Measurements from ENCODE around the gene NXPH3.

NXPH3 gene

DNA sequence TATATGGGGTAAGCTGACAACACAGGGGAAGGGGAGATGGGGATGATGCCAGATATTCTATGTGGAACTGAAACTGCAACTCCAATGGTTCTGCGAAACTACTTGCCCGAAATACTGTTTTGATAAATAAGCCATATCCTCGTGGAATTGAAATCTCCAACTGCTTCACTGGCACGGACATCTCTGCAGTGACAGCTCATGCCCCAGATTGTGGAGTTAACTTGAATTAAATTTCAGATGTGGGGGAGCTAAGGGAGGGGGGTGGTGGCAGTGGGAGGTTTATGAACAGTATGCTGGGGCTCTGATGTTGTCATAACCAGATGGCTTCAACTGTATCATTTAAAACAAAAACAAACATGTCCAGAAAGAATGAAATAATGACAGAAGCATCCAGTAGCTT, 21.8 kb downstream of the NXPH3 start:
- Histone ChIP-seq H3K27ac (ENCODE audit: low read depth, low read length) (no peak overlapping the region), H3K27me3 (ENCODE audit: control insufficient read depth, insufficient read depth, low read length) (no peaks in the 10 kb centered on the region), H3K4me3 (ENCODE audit: low read depth, low read length) (no peak overlapping the region), H3K9me3 (ENCODE audit: control insufficient read depth, insufficient read depth, low read length) (no peaks in the 10 kb centered on the region), H3K9ac (ENCODE audit: low read depth, low read length) (no peak overlapping the region), H3K36me3 (ENCODE audit: control insufficient read depth, insufficient read depth, low read length) (peaks cover 51% of the 10 kb centered on the region), H3K4me1 (ENCODE audit: control insufficient read depth, insufficient read depth, low read length) (0 out of 2 replicates have a peak, but pooled peaks cover 2% of the 10 kb centered on the region)

- Histone ChIP-seq H3K27ac (ENCODE audit: low read depth, low read length) (no peak overlapping the region), H3K4me1 (ENCODE audit: control insufficient read depth, insufficient read depth, low read length) (no peaks in the 10 kb centered on the region), H3K36me3 (ENCODE audit: control insufficient read depth, insufficient read depth, low read length) (peaks cover 54% of the 10 kb centered on the region)
These were observed 22.4 kb downstream of the NXPH3 start for GRCh38 chr17:49597928-49598655.

DNA sequence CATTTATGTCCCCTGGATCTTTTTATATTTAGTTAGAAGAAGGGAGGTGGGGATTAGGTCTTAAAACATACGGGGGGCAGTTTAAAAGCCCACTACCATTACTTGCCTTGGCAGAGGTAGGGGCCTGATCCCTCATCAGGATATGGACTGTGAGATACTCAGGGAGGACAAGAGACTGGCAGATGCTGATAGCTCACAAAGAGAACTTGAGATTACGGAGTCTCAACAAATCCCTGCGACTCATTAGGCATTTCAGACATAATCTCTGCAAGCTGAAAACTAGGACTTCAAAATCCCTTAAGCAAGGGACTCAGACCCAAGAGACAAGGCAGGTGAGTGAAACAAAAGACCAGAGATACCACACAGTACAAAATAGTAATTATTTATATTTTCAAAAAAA, 23.2 kb downstream of the NXPH3 start:
- Histone ChIP-seq H3K9ac (ENCODE audit: low read depth, low read length) (no peak overlapping the region), H3K4me1 (ENCODE audit: control insufficient read depth, insufficient read depth, low read length) (no peaks in the 10 kb centered on the region), H3K9me3 (ENCODE audit: control insufficient read depth, insufficient read depth, low read length) (no peaks in the 10 kb centered on the region), H3K4me3 (ENCODE audit: low read depth, low read length) (no peak overlapping the region), H3K27ac (ENCODE audit: low read depth, low read length) (no peak overlapping the region), H3K36me3 (ENCODE audit: control insufficient read depth, insufficient read depth, low read length) (peaks cover 62% of the 10 kb centered on the region), H3K27me3 (ENCODE audit: control insufficient read depth, insufficient read depth, low read length) (no peaks in the 10 kb centered on the region)

More at GRCh38 chr17:49597928-49598655, 22.4 kb downstream of the NXPH3 start:
- H3K9me3 ChIP-seq (ENCODE audit: control insufficient read depth, insufficient read depth, low read length): no peaks in the 10 kb centered on the region
- no peak overlapping the region for H3K9ac ChIP-seq (ENCODE audit: low read depth, low read length)
- H3K27me3 ChIP-seq (ENCODE audit: control insufficient read depth, insufficient read depth, low read length): no peaks in the 10 kb centered on the region
- H3K4me3 ChIP-seq (ENCODE audit: low read depth, low read length): no peak overlapping the region

DNA sequence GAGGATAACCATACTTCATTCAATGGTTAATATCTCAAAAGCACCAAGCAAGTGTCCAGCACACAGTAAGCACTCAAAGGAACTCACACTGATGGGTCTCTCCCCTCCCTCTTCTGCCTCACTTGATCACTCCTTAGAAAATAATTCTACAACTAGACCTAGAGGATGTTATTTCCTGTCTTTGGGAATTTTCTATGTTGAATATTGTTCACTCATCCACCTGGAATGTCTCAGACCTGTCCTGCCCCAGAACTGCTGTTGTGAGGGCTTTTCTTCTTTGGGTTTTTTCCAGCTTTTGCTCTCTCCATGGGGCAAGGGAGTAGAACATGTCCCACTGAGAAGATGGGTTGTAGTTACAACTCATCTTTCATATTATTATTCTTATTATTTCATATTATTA, 25.3 kb downstream of the NXPH3 start:
- Histone ChIP-seq H3K27ac (ENCODE audit: low read depth, low read length) (no peak overlapping the region), H3K9ac (ENCODE audit: low read depth, low read length) (no peak overlapping the region), H3K27me3 (ENCODE audit: control insufficient read depth, insufficient read depth, low read length) (no peaks in the 10 kb centered on the region), H3K9me3 (ENCODE audit: control insufficient read depth, insufficient read depth, low read length) (no peaks in the 10 kb centered on the region), H3K4me3 (ENCODE audit: low read depth, low read length) (no peak overlapping the region), H3K36me3 (ENCODE audit: control insufficient read depth, insufficient read depth, low read length) (peaks cover 70% of the 10 kb centered on the region), H3K4me1 (ENCODE audit: control insufficient read depth, insufficient read depth, low read length) (no peaks in the 10 kb centered on the region)

GRCh38 chr17:49602783-49603182, 27.1 kb downstream of the NXPH3 start:
- peak overlapping the region; percentile 24 for H3K27ac ChIP-seq (ENCODE audit: low read depth, low read length)

GRCh38 chr17:49603238-49603637, 27.6 kb downstream of the NXPH3 start:
- Histone ChIP-seq H3K9ac (ENCODE audit: low read depth, low read length) (no peak overlapping the region), H3K27me3 (ENCODE audit: control insufficient read depth, insufficient read depth, low read length) (no peaks in the 10 kb centered on the region), H3K27ac (ENCODE audit: low read depth, low read length) (no peak overlapping the region), H3K4me1 (ENCODE audit: control insufficient read depth, insufficient read depth, low read length) (no peaks in the 10 kb centered on the region), H3K36me3 (ENCODE audit: control insufficient read depth, insufficient read depth, low read length) (peaks cover 70% of the 10 kb centered on the region), H3K4me3 (ENCODE audit: low read depth, low read length) (no peak overlapping the region), H3K9me3 (ENCODE audit: control insufficient read depth, insufficient read depth, low read length) (no peaks in the 10 kb centered on the region)

More at GRCh38 chr17:49602783-49603182, 27.1 kb downstream of the NXPH3 start:
- H3K36me3 ChIP-seq (ENCODE audit: control insufficient read depth, insufficient read depth, low read length): peaks cover 70% of the 10 kb centered on the region
- H3K4me3 ChIP-seq (ENCODE audit: low read depth, low read length): no peak overlapping the region
- no peaks in the 10 kb centered on the region for H3K27me3 ChIP-seq (ENCODE audit: control insufficient read depth, insufficient read depth, low read length)
- no peaks in the 10 kb centered on the region for H3K4me1 ChIP-seq (ENCODE audit: control insufficient read depth, insufficient read depth, low read length)
- H3K9me3 ChIP-seq (ENCODE audit: control insufficient read depth, insufficient read depth, low read length): no peaks in the 10 kb centered on the region
- no peak overlapping the region for H3K9ac ChIP-seq (ENCODE audit: low read depth, low read length)

DNA sequence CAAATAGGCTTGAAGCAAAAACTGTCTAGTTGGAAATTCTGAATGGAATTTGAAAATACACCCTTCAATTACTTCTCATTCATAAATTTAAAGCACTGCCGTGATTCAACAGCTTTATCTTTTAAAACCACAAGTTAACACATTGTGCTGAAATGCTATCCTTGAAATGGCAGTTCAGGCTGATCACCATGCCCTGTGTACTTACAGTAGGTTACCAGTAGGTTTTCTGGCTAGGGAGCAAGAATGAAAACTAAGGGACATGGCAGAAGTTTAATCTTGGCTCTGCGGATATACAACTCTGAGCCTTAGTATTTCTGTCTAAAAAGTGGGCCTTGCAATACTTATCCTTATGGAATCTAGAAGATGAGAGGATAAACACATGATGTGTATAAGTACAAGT, 28.0 kb downstream of the NXPH3 start:
- peaks cover 74% of the 10 kb centered on the region for H3K36me3 ChIP-seq (ENCODE audit: control insufficient read depth, insufficient read depth, low read length)

DNA sequence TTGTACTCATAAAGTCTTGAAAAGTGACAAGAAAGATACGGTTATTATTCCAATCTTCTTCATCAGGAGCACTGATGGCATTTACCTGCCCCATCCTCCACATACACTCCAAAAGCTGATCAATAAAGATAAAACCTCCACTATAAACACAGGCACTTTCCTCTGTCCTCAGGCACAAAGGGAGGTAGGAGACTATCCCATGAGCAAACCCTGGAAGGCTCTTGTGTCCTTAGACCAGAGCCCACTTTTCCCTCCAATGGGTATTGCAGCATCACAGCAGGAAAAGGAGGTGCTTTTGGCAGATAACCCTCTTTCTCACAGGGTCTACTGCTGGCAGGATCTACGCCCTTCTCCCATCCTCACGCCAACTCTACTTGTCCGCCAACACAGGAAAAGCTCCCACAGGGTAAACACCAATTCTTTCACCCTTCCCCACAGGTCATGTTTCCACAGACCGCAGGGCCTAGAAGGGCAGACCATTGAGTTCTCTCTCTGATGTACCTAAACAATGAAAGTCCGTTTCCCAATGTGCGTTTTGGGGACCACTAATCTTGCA, 28.7 kb downstream of the NXPH3 start:
- Histone ChIP-seq H3K9me3 (ENCODE audit: control insufficient read depth, insufficient read depth, low read length) (no peaks in the 10 kb centered on the region), H3K4me3 (ENCODE audit: low read depth, low read length) (no peak overlapping the region), H3K27ac (ENCODE audit: low read depth, low read length) (no peak overlapping the region), H3K27me3 (ENCODE audit: control insufficient read depth, insufficient read depth, low read length) (no peaks in the 10 kb centered on the region), H3K36me3 (ENCODE audit: control insufficient read depth, insufficient read depth, low read length) (peaks cover 77% of the 10 kb centered on the region), H3K9ac (ENCODE audit: low read depth, low read length) (no peak overlapping the region), H3K4me1 (ENCODE audit: control insufficient read depth, insufficient read depth, low read length) (no peaks in the 10 kb centered on the region)

More for the DNA sequence above, 28.0 kb downstream of the NXPH3 start:
- Histone ChIP-seq H3K9me3 (ENCODE audit: control insufficient read depth, insufficient read depth, low read length) (no peaks in the 10 kb centered on the region), H3K9ac (ENCODE audit: low read depth, low read length) (no peak overlapping the region), H3K27me3 (ENCODE audit: control insufficient read depth, insufficient read depth, low read length) (no peaks in the 10 kb centered on the region), H3K27ac (ENCODE audit: low read depth, low read length) (no peak overlapping the region), H3K4me1 (ENCODE audit: control insufficient read depth, insufficient read depth, low read length) (no peaks in the 10 kb centered on the region), H3K4me3 (ENCODE audit: low read depth, low read length) (no peak overlapping the region)

- peaks cover 60% of the 10 kb centered on the region for H3K36me3 ChIP-seq (ENCODE audit: control insufficient read depth, insufficient read depth, low read length)
- H3K27ac ChIP-seq (ENCODE audit: low read depth, low read length): no peak overlapping the region
- no peaks in the 10 kb centered on the region for H3K27me3 ChIP-seq (ENCODE audit: control insufficient read depth, insufficient read depth, low read length)
- no peaks in the 10 kb centered on the region for H3K9me3 ChIP-seq (ENCODE audit: control insufficient read depth, insufficient read depth, low read length)
- no peak overlapping the region for H3K4me3 ChIP-seq (ENCODE audit: low read depth, low read length)
- no peak overlapping the region for H3K9ac ChIP-seq (ENCODE audit: low read depth, low read length)
- no peaks in the 10 kb centered on the region for H3K4me1 ChIP-seq (ENCODE audit: control insufficient read depth, insufficient read depth, low read length)
These were observed 35.4 kb downstream of the NXPH3 start for GRCh38 chr17:49610883-49611584.

DNA sequence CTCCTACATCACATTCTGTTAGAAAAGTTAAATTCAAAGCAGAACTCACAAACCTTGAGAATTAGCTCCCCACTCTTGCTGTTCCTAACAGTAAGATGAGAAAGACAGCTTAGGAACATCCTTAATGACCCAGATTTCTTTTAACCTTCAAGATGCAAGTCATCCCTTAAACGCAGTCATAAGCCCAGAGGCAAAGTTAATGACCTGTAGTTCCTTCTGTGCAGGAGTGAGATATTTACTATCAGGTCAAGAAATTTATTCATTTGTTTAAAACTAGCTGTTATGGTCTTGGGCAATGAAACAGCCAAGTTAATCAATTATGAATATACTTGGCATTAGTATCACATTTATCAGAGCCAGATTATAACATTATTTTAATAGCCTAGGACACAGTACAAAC, 37.1 kb downstream of the NXPH3 start:
- no peaks in the 10 kb centered on the region for H3K4me1 ChIP-seq (ENCODE audit: control insufficient read depth, insufficient read depth, low read length)
- H3K27me3 ChIP-seq (ENCODE audit: control insufficient read depth, insufficient read depth, low read length): no peaks in the 10 kb centered on the region
- H3K4me3 ChIP-seq (ENCODE audit: low read depth, low read length): no peak overlapping the region
- no peak overlapping the region for H3K9ac ChIP-seq (ENCODE audit: low read depth, low read length)
- H3K9me3 ChIP-seq (ENCODE audit: control insufficient read depth, insufficient read depth, low read length): no peaks in the 10 kb centered on the region
- peaks cover 60% of the 10 kb centered on the region for H3K36me3 ChIP-seq (ENCODE audit: control insufficient read depth, insufficient read depth, low read length)
- H3K27ac ChIP-seq (ENCODE audit: low read depth, low read length): no peak overlapping the region

DNA sequence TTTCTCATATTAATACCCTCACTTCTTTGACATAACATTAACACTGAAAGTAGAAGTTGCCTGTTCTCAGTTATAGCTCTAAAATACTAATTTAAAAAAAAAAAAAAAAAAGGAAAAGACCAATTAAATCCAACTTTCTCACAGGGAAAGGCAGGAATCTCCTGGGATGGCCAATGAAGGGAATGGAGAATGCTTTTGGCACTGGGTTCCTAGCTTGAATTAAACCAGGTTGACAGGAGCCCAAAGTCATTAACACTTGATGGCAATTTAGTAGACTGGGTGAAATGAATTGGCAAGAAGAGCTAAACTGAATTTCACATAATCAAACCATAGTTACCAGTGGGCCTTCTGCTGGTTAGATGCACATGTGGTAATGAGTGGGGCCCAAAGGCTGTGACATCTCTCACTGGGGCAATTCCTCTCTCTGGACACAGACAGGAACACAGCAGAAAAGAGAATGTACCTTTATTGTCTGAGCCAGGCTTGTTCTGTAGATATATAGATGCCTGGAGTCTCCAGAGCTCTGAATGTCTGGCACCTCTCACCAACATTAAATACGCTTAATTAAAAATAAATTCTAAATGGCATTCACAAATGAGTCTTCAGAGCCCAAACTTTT, 37.6 kb downstream of the NXPH3 start:
- Histone ChIP-seq H3K27me3 (ENCODE audit: control insufficient read depth, insufficient read depth, low read length) (no peaks in the 10 kb centered on the region), H3K4me1 (ENCODE audit: control insufficient read depth, insufficient read depth, low read length) (no peaks in the 10 kb centered on the region), H3K9me3 (ENCODE audit: control insufficient read depth, insufficient read depth, low read length) (no peaks in the 10 kb centered on the region), H3K9ac (ENCODE audit: low read depth, low read length) (no peak overlapping the region), H3K36me3 (ENCODE audit: control insufficient read depth, insufficient read depth, low read length) (peaks cover 60% of the 10 kb centered on the region), H3K27ac (ENCODE audit: low read depth, low read length) (no peak overlapping the region), H3K4me3 (ENCODE audit: low read depth, low read length) (no peak overlapping the region)
